ENCODE results near the gene C1orf167.

DNA sequence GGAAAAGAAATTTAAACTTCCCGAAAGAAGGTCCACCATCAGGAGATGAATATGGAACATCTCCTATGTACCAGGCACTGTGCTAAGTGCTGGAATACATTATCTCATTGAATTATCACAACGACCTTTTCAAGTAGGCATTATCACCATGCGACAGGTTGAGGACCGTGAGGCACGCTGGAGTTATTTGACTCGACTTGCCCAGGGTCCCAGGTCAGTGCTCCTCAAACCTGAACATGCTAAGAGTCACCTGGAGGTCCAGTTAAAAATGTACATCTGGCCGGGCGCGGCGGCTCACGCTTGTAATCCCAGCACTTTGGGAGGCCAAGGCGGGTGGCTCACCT is 42.0 kb upstream of the C1orf167 start:
- TF ChIP-seq EZH2phosphoT487 (IDR thresholded peaks at IDR 0.05; ENCODE audit: borderline replicate concordance, low read length), result no peak
- TF ChIP-seq, protein P1, sequence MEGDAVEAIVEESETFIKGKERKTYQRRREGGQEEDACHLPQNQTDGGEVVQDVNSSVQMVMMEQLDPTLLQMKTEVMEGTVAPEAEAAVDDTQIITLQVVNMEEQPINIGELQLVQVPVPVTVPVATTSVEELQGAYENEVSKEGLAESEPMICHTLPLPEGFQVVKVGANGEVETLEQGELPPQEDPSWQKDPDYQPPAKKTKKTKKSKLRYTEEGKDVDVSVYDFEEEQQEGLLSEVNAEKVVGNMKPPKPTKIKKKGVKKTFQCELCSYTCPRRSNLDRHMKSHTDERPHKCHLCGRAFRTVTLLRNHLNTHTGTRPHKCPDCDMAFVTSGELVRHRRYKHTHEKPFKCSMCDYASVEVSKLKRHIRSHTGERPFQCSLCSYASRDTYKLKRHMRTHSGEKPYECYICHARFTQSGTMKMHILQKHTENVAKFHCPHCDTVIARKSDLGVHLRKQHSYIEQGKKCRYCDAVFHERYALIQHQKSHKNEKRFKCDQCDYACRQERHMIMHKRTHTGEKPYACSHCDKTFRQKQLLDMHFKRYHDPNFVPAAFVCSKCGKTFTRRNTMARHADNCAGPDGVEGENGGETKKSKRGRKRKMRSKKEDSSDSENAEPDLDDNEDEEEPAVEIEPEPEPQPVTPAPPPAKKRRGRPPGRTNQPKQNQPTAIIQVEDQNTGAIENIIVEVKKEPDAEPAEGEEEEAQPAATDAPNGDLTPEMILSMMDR (conservative IDR thresholded peaks at IDR 0.05; ENCODE audit: low read depth, low read length), result 0 out of 2 replicates have a peak, but pooled peaks have one; percentile 0
- TF ChIP-seq EZH2 (IDR thresholded peaks at IDR 0.05; ENCODE audit: low read length, unreplicated experiment), result no peak

Measured in PC-3 (cell line).